Tongue (tissue), 2 donors: ENCODE data around the gene OR52E5. TPM values are rescaled to one million over a fixed set of nuclear protein-coding genes. Genes with fewer than 3 reads are reported as not detected.
A peak's percentile ranks its signal among the peaks of the same experiment; 100 is the strongest.

ENCODE experiments used
- DNase-seq: peaks from one replicate; pipeline ENCODE4 v3.0.0-alpha.2; 2015
- total RNA-seq: library from RNA; depleted of rRNA; stranded (reverse); fragments of >200 nt; gene quantifications from one replicate; pipeline ENCODE4 v1.2.3, GENCODE V29; 2014

The OR52E5 gene
- not detected for total RNA-seq

- DNase-seq = no peak
Observed at GRCh38 chr11:5892908-5893307, at the start of gene OR52E5. Gene OR52E5, plus strand, starts transcription at chr11:5893208. Its CDS starts 7,569 bp downstream, at chr11:5900777.

- DNase-seq = no peak
Observed at GRCh38 chr11:5846701-5847100, 46.3 kb upstream of the OR52E5 start.

GRCh38 chr11:5847711-5848110, 45.3 kb upstream of the OR52E5 start:
- no peak for DNase-seq

GRCh38 chr11:5851002-5851401, 42.0 kb upstream of the OR52E5 start:
- no peak for DNase-seq

- no peak for DNase-seq
Observed at GRCh38 chr11:5857590-5857989, 35.4 kb upstream of the OR52E5 start, which contains the start of gene OR52E8. Gene OR52E8, minus strand, starts transcription at chr11:5857690. Its CDS starts 0 bp downstream, at chr11:5857690.

- DNase-seq = no peak
Observed at GRCh38 chr11:5865826-5866225, 27.2 kb upstream of the OR52E5 start.

- DNase-seq = peak; percentile 1
Observed at GRCh38 chr11:5878564-5878963, 14.4 kb upstream of the OR52E5 start.

- no peak for DNase-seq
Observed at GRCh38 chr11:5880329-5880728, 12.7 kb upstream of the OR52E5 start, which contains the start of gene OR52E4. Gene OR52E4, plus strand, starts transcription at chr11:5880629. Its CDS starts 3,664 bp downstream, at chr11:5884293.

- no peak for DNase-seq
Observed at GRCh38 chr11:5881756-5882155, 11.3 kb upstream of the OR52E5 start.

- no peak for DNase-seq
Observed at GRCh38 chr11:5887172-5887571, 5.8 kb upstream of the OR52E5 start.

GRCh38 chr11:5887661-5888060, 5.3 kb upstream of the OR52E5 start:
- no peak for DNase-seq

- peak; percentile 11 for DNase-seq
Observed at GRCh38 chr11:5891216-5891800, 1.7 kb upstream of the OR52E5 start.

- DNase-seq = no peak
Observed at GRCh38 chr11:5899534-5899933, 6.5 kb downstream of the OR52E5 start.

GRCh38 chr11:5910540-5910939, 17.5 kb downstream of the OR52E5 start:
- no peak for DNase-seq

- no peak for DNase-seq
Observed at GRCh38 chr11:5922749-5923426, 29.9 kb downstream of the OR52E5 start.

GRCh38 chr11:5923427-5923776, 30.4 kb downstream of the OR52E5 start:
- DNase-seq = no peak

GRCh38 chr11:5923794-5924193, 30.8 kb downstream of the OR52E5 start:
- DNase-seq = no peak

GRCh38 chr11:5928271-5928670, 35.3 kb downstream of the OR52E5 start:
- DNase-seq = no peak

GRCh38 chr11:5928811-5929210, 35.8 kb downstream of the OR52E5 start:
- no peak for DNase-seq

- DNase-seq = no peak
Observed at GRCh38 chr11:5929571-5930368, 36.8 kb downstream of the OR52E5 start.

- no peak for DNase-seq
Observed at GRCh38 chr11:5930614-5931013, 37.6 kb downstream of the OR52E5 start.

GRCh38 chr11:5931061-5931460, 38.1 kb downstream of the OR52E5 start:
- DNase-seq = no peak

- no peak for DNase-seq
Observed at GRCh38 chr11:5932671-5933070, 39.7 kb downstream of the OR52E5 start.
